Right lobe of liver (tissue), 6 donors: Measurements from ENCODE around the gene OR6C70. TPM values are rescaled to one million over a fixed set of nuclear protein-coding genes. Genes with fewer than 3 reads are reported as not detected.

Source experiments
- ATAC-seq, 4 donors: fragments of 200-7000 bp; cut with Tn5 transposase; one replicate each; pipeline ENCODE4 v1.9.1; 2020; ENCODE audit warnings: mild to moderate bottlenecking in 4 of 4, moderate library complexity in 4 of 4
- DNase-seq, 3 donors: peaks; one replicate each; pipeline ENCODE4 v3.0.0-alpha.2; 2020
- H3K27ac ChIP-seq, 3 donors: fragments of 200-600 bp; one replicate each; pipeline ENCODE4 v1.8.0; 2022
- H3K27me3 ChIP-seq, 2 donors: fragments of 200-600 bp; one replicate each; pipeline ENCODE4 v1.8.0; 2022
- H3K36me3 ChIP-seq, 4 donors: fragments of 200-600 bp; sonication (generic) in 1 of 4; one replicate each; pipeline versions ENCODE4 v1.5.1 to v1.8.0; 2017 to 2022; ENCODE audit warnings: control low read depth in 1 of 4
- H3K4me1 ChIP-seq, 4 donors: fragments of 200-600 bp; sonication (generic) in 1 of 4; one replicate each; pipeline versions ENCODE4 v1.5.1 to v1.8.0; 2017 to 2022; ENCODE audit warnings: control low read depth in 1 of 4
- H3K4me3 ChIP-seq, 3 donors: fragments of 200-600 bp; one replicate each; pipeline ENCODE4 v1.8.0; 2022
- H3K9me3 ChIP-seq, 4 donors: fragments of 200-600 bp; sonication (generic) in 1 of 4; one replicate each; pipeline versions ENCODE4 v1.5.1 to v1.8.0; 2017 to 2022; ENCODE audit warnings: control low read depth in 1 of 4
- CTCF ChIP-seq, 4 donors: fragments of 200-600 bp in 3 of 4; fragments of 450-650 bp in 1 of 4; IDR thresholded peaks; one replicate each; pipeline versions ENCODE4 v1.5.1 to v1.8.0; 2016 to 2022; ENCODE audit warnings: antibody characterized with exemption in 4 of 4, mild to moderate bottlenecking in 2 of 4
- POLR2A ChIP-seq: fragments of 450-650 bp; IDR thresholded peaks from one replicate; pipeline ENCODE4 v1.6.1; 2017; ENCODE audit warnings: antibody characterized with exemption, mild to moderate bottlenecking
- WGBS: methylation state at CpG from one replicate; pipeline ENCODE4 v1.1.6; 2018; ENCODE audit warnings: low coverage, low lambda C conversion rate; ENCODE audit not compliant: insufficient coverage; ENCODE audit errors: missing lambda C conversion rate; 5-methylcytosine and 5-hydroxymethylcytosine counted together
- intact Hi-C, 2 donors: fragments of 100-400 bp; cut with DNase I; formaldehyde crosslinking; loops; one replicate each; pipeline versions ENCODE4 v1.11.2 to v1.14.1; 2022
- long read RNA-seq: library from polyadenylated mRNA; unstranded; transcript quantifications from one replicate; pipeline ENCODE4 v2.0.0, GENCODE V29; 2019
- total RNA-seq, 6 experiments: library from RNA; depleted of rRNA in 2 of 6; stranded (reverse); fragments of >200 nt in 2 of 6; fragmentation: NEBNext Ultra II Directional in 3 of 6; extraction: Animal tissue kit (Norgen Biotek cat#: 25700) in 3 of 6; gene quantifications; one replicate each; pipeline versions ENCODE4 v1.1.0 to v1.2.4, GENCODE V29; 2016 to 2023
- donor health status: DM: no; HTN: yes; CAD: no.
- donor health status: DM: no; HTN: no; CAD: no.
- donor health status: DM: no; HTN: no; CAD: no.
- donor health status: DM: no; HTN: yes; CAD: no.
- donor health status: DM: no; HTN: yes; CAD: no.

OR6C70 gene
- not detected for total RNA-seq
- long read RNA-seq, result 0 reads

GRCh38 chr12:55470088-55470829 is at the start of gene OR6C70:
TSS of gene OR6C70 (minus strand) at chr12:55470138. CDS start at chr12:55470138, 0 bp downstream.
- intact Hi-C loops, result no loop called here
- no peak for ATAC-seq
- Histone ChIP-seq H3K4me1 (no peaks in the 10 kb centered on the region), H3K27ac (no peak within 1 kb of the TSS), H3K27me3 (no peaks in the 10 kb centered on the region), H3K36me3 (no peaks in the 10 kb centered on the region), H3K9me3 (no peaks in the 10 kb centered on the region), H3K4me3 (no peak within 1 kb of the TSS)
- TF ChIP-seq POLR2A (no peak), CTCF (IDR thresholded peaks at IDR 0.05) (no peak)
- WGBS, result 64% methylated on average over 3 of the region's 3 CpGs
- DNase-seq, result no peak

- Histone ChIP-seq H3K27me3 (no peaks in the 10 kb centered on the region), H3K27ac (no peak overlapping the region), H3K4me1 (no peaks in the 10 kb centered on the region), H3K9me3 (no peaks in the 10 kb centered on the region), H3K4me3 (no peak overlapping the region), H3K36me3 (no peaks in the 10 kb centered on the region)
- TF ChIP-seq POLR2A (no peak), CTCF (IDR thresholded peaks at IDR 0.05) (no peak)
- intact Hi-C loops, result no loop called here
- DNase-seq, result no peak
- no peak for ATAC-seq
Measured at GRCh38 chr12:55516391-55516790, 46.5 kb upstream of the OR6C70 start.

GRCh38 chr12:55515696-55516095 is 45.8 kb upstream of the OR6C70 start:
- no peak overlapping the region for H3K4me3 ChIP-seq
- H3K27ac ChIP-seq, result no peak overlapping the region
- intact Hi-C loops, result no loop called here
- 38% methylated on average over 1 of the region's 1 CpG for WGBS
- no peak for TF ChIP-seq CTCF (IDR thresholded peaks at IDR 0.05)
- no peak for TF ChIP-seq POLR2A
- no peaks in the 10 kb centered on the region for H3K27me3 ChIP-seq
- ATAC-seq (no peak), DNase-seq (no peak)
- H3K36me3 ChIP-seq, result no peaks in the 10 kb centered on the region
- H3K9me3 ChIP-seq, result no peaks in the 10 kb centered on the region
- no peaks in the 10 kb centered on the region for H3K4me1 ChIP-seq

GRCh38 chr12:55501601-55502000 is 31.7 kb upstream of the OR6C70 start:
- Histone ChIP-seq H3K4me3 (no peak overlapping the region), H3K27me3 (no peaks in the 10 kb centered on the region), H3K36me3 (no peaks in the 10 kb centered on the region), H3K27ac (no peak overlapping the region), H3K9me3 (no peaks in the 10 kb centered on the region), H3K4me1 (no peaks in the 10 kb centered on the region)
- 18% methylated on average over 2 of the region's 2 CpGs for WGBS
- TF ChIP-seq POLR2A, result no peak
- no peak for TF ChIP-seq CTCF (IDR thresholded peaks at IDR 0.05)
- ATAC-seq (no peak), DNase-seq (no peak)
- intact Hi-C loops, result no loop called here
